Tibial nerve (tissue), 3 donors: ENCODE data around the gene ZGLP1.

ENCODE experiments used
- POLR2A ChIP-seq, 2 donors: fragments of 450-650 bp; IDR thresholded peaks; one replicate each; pipeline ENCODE4 v1.6.1; 2017; ENCODE audit warnings: antibody characterized with exemption in 2 of 2, mild to moderate bottlenecking in 2 of 2, moderate library complexity in 2 of 2
- TF ChIP-seq, protein P1 (sequence below), 5 experiments: fragments of 200-600 bp in 3 of 5; fragments of 450-650 bp in 2 of 5; sonication (generic) in 3 of 5; IDR thresholded peaks; one replicate each; pipeline ENCODE4 v1.5.1; 2016 to 2019; ENCODE audit warnings: antibody characterized with exemption in 5 of 5, mild to moderate bottlenecking in 3 of 5, moderate library complexity in 2 of 5

DNA sequence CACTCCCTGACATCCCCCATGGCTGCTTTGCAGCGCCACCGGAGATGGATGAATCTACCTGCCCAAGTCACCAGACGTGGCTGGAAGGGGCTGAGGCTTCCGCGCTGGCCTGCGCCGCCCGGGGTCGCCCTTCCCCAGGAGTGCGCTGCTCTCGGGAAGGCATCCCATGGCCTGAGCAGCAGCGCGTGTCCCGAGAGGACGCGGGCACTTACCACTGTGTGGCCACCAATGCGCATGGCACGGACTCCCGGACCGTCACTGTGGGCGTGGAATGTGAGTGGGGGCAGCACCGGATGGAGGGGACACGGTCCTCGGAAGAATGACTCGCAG, 15.3 kb downstream of the ZGLP1 start:
- TF ChIP-seq, protein P1, sequence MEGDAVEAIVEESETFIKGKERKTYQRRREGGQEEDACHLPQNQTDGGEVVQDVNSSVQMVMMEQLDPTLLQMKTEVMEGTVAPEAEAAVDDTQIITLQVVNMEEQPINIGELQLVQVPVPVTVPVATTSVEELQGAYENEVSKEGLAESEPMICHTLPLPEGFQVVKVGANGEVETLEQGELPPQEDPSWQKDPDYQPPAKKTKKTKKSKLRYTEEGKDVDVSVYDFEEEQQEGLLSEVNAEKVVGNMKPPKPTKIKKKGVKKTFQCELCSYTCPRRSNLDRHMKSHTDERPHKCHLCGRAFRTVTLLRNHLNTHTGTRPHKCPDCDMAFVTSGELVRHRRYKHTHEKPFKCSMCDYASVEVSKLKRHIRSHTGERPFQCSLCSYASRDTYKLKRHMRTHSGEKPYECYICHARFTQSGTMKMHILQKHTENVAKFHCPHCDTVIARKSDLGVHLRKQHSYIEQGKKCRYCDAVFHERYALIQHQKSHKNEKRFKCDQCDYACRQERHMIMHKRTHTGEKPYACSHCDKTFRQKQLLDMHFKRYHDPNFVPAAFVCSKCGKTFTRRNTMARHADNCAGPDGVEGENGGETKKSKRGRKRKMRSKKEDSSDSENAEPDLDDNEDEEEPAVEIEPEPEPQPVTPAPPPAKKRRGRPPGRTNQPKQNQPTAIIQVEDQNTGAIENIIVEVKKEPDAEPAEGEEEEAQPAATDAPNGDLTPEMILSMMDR (IDR thresholded peaks at IDR 0.05), result no peak
- TF ChIP-seq POLR2A (IDR thresholded peaks at IDR 0.05), result no peak
